ENCODE results near the gene KCTD16.

The KCTD16 gene

GRCh38 chr5:144414202-144415029 lies 243.7 kb downstream of the KCTD16 start:
- DNase-seq, result no peak

- no peak for DNase-seq
These were observed 245.5 kb downstream of the KCTD16 start for GRCh38 chr5:144416196-144416595.

GRCh38 chr5:144418719-144419118 lies 248.0 kb downstream of the KCTD16 start:
- no peak for DNase-seq

GRCh38 chr5:144421411-144421810 lies 250.7 kb downstream of the KCTD16 start:
- DNase-seq, result no peak

DNA sequence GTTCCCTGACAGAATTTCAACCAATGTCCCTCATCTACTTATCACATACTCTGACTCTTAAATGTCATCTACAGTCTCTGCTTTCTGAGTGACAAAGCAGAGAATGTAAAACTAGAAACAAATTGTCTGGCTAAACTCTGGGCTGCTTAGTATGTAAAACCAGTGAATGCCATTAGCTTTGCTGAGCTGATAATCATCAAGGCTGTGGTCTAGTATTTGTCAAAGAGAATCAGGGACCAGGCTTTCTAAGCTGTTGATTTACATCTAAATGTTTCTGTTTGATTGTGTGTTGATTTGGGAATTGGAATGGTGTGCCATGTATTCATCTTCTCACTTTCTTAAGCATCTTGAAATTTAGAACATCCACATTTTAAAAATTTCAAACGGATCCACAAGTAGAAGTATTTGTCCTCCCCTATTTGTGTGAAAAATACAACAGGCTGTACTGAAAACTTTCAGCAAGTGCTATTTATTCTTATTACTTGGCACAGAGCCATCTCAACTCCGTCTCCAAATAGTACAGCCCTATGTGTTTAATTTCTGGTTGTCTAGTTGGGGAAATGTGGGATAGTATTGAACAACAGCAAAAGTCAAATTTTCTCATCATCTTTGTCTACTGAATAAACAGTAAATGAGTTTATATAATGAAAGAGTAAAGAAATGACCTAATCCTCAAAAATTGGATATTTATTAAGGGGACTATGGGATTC lies 251.5 kb downstream of the KCTD16 start:
- no peak for DNase-seq

- no peak for DNase-seq
These were observed 257.2 kb downstream of the KCTD16 start for GRCh38 chr5:144427866-144428265.

GRCh38 chr5:144428326-144428725 lies 257.7 kb downstream of the KCTD16 start:
- no peak for DNase-seq

GRCh38 chr5:144429405-144429804 lies 258.7 kb downstream of the KCTD16 start:
- DNase-seq, result no peak

DNA sequence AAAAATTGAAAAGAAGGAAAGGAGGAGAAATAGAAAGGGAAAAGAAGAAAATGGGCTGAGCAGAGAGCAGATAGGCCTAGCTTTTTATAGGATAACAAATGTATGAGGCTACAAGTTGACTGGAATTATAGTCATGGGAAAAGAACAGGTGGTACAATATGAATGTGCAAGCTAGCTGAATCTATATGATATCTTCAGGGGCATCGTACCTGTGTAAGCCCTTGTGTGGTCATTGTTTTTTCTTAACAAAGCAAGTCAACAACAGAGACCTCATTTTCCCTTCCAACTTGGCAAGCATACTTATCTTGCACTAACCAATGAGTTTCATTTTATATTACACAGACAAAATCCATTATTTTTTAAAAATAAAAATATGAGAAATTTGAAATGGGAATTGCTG lies 259.2 kb downstream of the KCTD16 start:
- no peak for DNase-seq

DNA sequence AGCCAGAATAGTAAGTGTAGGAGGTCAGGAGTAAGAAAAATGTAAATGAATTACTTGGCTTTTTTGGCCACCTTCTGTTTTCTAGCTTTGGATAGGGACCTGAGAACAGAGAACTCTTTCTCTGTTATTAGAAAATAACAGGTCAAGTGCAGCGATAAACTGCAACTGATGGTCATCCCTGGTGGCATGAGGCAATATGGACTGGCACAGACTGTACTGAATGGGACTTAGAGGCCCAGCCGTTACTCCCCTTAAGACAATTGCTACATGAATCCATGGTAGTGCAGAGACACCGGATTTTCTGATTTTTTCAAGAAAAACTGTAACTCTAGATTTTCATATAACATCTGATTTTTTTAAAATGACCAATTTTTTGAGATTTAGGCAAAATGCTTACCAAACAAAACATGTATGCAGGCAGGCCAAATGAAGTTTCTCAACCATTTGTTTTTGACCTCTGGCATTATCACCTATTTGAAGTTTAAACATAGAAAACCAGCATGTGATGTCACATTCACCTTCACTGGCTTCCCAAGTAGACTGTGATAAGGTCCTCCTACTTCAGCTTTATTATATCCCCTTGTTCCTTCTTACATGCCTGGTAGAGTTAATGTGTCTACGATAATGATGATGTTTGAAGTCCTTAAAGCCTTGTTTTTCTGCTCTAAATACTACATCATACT lies 262.6 kb downstream of the KCTD16 start:
- DNase-seq, result no peak

DNA sequence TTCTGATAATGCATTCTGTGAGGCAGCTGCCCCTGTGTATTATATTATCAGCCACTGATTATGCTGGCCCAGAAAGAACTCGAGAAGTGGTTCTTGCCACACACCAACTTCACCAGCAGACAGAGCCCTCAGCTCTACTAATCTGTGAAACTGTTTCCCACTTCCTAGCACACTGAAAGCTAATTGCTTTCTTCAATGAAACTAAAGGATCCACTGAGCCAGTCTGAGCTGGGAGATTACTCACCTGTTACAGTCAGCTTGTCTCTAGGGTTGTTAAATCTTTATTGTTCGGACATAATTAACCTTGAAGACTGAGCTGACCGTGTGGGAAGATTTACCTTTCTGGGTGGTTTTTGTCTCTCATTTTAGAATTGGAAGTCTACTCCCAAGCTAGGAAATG lies 263.2 kb downstream of the KCTD16 start:
- DNase-seq, result no peak

DNA sequence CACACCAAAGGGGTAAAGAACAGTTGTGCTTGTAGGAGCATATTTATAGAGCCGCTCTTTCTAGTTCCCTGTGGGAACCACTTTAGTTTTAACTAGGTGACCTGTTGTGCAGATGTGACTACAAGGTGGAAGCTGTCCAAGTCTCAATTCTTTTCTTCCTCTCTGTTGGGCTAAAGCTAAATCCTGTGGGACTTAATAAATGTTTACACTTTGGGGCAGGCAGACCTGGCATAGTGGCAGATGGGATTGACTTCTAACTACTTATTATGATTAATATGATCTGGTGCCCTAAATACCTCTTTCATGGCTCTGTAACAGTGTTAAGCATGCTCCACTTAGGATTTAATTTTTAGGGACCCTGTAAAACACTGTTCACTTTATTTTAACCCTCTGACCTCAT lies 265.3 kb downstream of the KCTD16 start:
- DNase-seq, result no peak

- no peak for DNase-seq
These were observed 267.6 kb downstream of the KCTD16 start for GRCh38 chr5:144438237-144438636.

- DNase-seq, result no peak
These were observed 277.8 kb downstream of the KCTD16 start for GRCh38 chr5:144448457-144448856.

- DNase-seq, result no peak
These were observed 280.7 kb downstream of the KCTD16 start for GRCh38 chr5:144451187-144451973.

GRCh38 chr5:144453753-144454152 lies 283.1 kb downstream of the KCTD16 start:
- no peak for DNase-seq

DNA sequence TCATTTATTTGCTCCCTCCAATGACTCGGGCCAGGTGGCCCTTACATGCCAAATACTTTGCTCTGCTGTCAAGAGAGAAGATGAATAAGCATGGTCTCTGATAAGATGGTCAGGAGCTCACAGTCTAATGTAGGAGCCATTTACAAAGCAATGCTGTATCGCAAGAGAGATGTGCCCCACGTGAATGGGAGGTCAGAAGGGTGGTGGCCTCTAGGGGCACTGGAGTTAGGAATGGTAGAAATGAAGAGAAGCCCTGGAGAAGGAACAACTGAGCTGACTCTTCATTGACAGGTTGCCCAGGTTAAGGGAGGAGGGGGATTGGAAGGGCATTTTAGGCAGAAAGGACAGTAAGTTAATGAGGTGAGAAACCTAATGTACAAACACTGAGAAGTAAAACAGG lies 286.5 kb downstream of the KCTD16 start:
- no peak for DNase-seq

- DNase-seq, result no peak
These were observed 287.5 kb downstream of the KCTD16 start for GRCh38 chr5:144458216-144458615.

GRCh38 chr5:144460600-144460999 lies 289.9 kb downstream of the KCTD16 start:
- no peak for DNase-seq

GRCh38 chr5:144462577-144462976 lies 291.9 kb downstream of the KCTD16 start:
- DNase-seq, result no peak

- DNase-seq, result no peak
These were observed 293.0 kb downstream of the KCTD16 start for GRCh38 chr5:144463481-144464223.

DNA sequence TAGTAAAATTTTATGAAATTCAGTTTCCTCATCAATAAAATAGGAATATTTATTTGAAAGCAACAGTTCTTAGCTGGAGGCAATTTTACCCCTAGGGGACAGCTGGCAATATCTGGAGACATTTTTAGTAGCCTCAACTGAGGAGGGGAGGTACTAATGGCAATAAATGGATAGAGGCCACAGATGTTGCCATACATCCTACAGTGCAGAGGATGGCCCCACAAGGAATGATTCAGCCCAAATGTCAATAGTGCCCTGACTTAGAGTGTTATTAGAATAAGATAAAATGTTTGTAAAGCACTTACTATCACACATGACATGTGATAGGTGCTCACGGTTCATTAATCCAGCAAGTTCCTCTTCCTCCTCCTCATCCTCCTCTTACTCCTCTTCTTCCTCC lies 293.6 kb downstream of the KCTD16 start:
- no peak for DNase-seq
